HL-60/S4 (cell line): ENCODE data around the gene CCDC91.

ENCODE experiments used
- in situ Hi-C: fragments of 300-500 bp; cut with MboI; formaldehyde crosslinking; loops from 2 replicates; pipeline ENCODE4 v1.14.3; 2022; ENCODE audit warnings: low sequenced_read_pairs

CCDC91 gene

GRCh38 chr12:28512876-28513275, 322.6 kb downstream of the CCDC91 start:
- in situ Hi-C loops, result no loop called here

- in situ Hi-C loops, result no loop called here
These were observed 323.7 kb downstream of the CCDC91 start for GRCh38 chr12:28513983-28514382.

- in situ Hi-C loops, result no loop called here
These were observed 326.8 kb downstream of the CCDC91 start for GRCh38 chr12:28517101-28517500.

- in situ Hi-C loops, result no loop called here
These were observed 337.5 kb downstream of the CCDC91 start for GRCh38 chr12:28527631-28528249.

- in situ Hi-C loops, result no loop called here
These were observed 345.0 kb downstream of the CCDC91 start for GRCh38 chr12:28535216-28535615.

DNA sequence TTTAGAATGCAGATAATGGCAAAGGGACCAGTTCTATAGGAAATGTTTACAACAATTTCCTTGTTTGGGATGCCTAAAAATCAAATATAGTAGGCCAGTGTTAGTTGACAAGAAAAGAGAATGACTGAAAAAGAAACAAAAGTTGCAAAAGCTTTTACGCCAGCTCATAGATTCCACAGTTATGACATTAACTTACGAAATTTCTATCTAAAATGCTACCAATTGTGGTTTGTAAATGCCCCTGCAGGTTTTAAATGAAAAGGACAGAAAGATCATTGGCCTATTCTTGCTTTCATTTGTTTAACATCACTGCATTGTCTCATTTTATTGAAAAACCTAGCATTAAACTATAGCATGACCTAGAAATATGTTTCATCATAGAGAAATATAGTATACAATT, 345.8 kb downstream of the CCDC91 start:
- in situ Hi-C loops, result no loop called here

DNA sequence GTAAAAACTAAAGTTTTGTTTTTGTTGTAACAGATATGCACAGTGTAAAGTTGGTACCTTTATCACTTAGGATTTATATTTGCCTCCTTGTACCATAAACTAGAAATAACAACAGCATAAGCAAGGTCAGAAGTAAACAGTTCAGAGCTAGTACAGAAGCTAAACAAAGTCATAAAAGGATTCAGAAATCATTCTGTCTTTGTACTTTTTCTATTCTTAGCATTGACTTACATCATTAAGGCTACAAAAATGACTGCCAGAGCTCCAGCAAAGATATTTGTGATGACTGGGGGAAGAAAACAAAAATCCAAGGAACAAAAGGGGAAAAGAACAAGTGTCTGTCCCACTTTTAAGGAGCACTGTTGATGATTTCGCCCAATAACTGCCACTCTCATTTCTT, 347.2 kb downstream of the CCDC91 start:
- in situ Hi-C loops, result no loop called here

- in situ Hi-C loops, result no loop called here
These were observed 349.6 kb downstream of the CCDC91 start for GRCh38 chr12:28539691-28540323.

DNA sequence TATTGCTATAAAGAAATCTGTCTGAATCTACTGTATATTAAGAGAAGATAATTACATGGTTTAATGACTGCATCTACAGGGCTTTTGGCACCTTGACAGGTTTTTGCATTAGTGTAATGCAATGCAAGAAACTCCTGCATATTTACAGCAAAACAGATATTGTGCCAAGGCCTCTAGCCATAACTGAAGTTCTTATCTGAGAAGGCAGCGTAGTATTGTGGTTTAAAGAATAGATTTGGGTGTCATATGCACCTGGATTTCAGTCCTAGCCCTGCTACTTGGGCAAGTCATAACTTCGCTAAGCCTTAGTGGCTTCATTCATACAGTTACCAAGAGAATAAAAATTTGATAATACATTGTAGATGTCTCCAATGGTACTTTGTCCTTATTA, 350.1 kb downstream of the CCDC91 start:
- in situ Hi-C loops, result no loop called here

DNA sequence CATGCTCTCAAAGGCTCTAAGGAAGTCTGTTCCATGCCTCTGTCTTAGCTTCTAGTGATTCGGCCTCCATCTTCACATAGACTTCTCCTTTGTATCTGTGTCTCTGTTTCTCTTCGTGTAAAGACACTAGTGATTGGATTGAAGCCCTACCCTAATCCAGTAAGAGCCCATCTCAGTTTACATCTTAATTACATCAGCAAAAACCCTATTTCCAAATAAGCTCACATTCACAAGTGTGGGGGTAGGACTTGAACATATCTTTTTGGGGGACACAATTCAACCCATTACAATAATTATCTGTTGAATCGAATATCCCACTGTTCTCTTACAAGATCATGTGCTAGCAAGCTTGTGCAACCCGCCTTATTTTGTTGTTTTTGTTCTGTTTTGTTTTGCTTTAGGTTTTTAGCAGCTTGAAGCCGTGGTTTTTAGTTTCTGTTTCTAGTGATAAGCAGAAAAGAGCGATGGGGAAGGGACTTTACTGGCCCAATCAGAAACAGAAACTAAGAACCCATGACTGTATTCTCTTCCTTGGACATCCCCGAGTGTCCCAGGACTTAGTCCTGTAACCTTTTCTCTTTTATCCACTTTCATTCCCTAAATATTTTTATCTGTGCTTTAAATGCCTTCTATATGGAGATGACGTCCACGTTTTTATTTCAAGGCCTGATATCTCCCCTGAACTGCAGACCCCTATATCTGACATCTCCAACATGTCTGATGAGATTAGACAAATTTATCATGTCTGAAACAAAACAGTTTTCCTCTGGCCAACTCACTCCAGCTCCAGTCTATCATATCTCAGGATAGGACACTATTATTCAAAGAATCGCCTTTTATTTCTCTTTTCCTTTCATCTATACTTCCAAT, 353.0 kb downstream of the CCDC91 start:
- in situ Hi-C loops, result no loop called here

DNA sequence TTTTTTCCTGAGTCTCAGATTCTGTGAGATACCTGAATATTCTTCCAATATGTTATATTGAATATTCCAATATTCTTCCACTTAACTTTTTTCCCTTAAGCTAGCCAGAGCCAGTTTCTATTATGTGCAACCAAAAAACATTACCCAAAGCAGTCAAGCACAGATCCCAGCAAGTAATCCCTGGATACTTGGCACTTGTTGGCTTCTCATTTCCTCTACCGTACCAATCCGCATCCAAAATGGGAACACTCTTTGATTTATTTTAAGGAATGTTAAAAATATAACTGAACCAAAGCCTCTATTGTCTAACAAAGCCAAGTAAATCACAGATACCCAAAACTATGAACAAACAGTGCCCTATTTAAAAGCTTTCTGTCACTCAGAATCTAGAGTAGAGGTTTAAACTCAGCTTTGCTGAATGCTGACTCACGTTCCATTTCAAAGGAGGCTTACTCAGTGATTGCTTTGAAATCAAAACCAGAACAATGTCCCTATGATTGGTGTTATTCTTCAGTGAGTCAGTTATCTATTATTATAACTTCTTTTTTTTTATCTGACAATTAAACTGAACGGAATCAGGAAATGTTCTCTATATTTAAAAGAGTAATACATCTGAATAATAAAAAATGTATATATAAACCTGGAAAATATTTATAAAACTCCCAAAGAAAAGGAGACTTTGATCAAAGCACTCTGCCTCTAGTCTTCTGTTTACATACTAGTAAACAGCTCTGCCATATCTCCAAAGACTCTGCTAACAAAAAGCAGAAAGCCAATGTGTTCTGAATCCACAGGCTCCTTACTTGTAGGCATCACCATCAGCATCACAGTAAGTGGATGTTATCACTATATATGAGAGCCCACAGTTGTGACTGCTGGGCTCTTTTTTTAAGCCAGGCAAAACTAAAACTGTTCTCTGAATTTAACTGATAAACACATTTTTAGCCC, 360.8 kb downstream of the CCDC91 start:
- in situ Hi-C loops, result no loop called here

DNA sequence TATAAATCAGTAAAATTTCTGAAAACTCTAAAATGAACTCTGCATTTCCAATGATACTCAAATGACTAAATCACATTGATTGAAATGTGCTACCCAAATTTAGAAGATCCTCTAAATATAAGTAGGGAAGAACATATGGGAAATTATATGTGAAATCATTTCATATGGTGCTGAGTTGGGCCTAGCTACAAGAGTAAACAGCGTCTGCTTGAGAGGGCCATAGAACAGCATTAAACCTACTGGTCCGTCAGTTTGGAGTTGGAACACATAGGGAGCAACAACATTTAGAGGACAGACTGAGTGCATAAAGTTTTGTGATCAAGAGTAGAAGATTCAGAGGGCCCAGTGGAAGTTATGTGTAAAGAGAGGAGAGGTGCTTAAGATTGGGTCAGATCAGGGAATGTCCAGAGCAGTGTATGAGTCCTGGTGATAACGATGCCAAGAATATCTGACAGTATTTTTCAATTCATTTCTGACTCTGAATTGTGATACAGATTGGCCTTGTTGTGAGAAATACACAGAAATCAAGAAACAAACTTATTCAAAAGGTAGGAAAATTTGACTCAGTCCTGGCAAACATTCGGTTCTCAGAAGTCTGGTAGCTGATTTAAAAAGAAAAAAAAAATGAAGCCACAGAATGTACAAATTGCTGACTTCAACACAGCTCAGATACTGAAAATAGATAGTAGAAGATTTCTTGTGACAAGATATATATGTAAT, 362.2 kb downstream of the CCDC91 start:
- in situ Hi-C loops, result no loop called here

- in situ Hi-C loops, result no loop called here
These were observed 365.5 kb downstream of the CCDC91 start for GRCh38 chr12:28555748-28556147.

DNA sequence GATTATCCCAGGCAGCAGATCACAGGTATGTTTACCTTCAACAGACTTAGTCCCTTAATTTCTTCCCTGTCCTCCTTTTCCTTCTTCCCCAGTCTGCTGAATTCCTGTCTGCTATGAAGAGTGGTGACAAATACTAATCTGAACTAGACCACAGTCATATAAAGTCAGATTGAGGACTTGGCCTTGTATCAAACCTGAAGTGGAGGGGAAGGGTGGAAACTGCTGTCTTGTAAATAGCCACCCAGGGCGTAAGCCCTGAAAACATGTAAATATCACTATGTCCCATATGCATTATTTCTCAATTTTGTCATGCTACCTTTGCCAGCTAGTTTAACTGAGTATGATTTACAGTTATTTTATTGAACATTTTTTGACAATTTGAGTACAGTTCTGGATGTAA, 368.0 kb downstream of the CCDC91 start:
- in situ Hi-C loops, result no loop called here

DNA sequence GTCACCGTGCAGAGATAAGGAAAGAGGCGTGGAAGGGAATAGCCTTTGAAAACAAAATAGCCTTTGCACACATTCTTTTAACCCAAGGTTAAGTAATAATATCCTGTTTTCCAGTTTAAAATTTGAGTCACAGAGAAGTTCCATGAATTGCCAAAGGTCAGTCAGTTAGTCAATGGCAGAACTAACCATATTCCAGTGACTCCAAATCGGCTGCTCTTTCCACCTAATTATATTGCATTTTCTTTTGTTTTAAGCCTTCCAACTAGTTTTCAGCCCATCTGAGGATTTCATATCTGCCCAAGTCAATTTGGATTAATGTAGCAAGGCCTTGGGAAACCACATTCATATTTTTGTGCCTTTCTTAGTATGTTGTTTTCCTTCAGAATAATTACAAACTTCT, 373.0 kb downstream of the CCDC91 start:
- in situ Hi-C loops, result no loop called here

DNA sequence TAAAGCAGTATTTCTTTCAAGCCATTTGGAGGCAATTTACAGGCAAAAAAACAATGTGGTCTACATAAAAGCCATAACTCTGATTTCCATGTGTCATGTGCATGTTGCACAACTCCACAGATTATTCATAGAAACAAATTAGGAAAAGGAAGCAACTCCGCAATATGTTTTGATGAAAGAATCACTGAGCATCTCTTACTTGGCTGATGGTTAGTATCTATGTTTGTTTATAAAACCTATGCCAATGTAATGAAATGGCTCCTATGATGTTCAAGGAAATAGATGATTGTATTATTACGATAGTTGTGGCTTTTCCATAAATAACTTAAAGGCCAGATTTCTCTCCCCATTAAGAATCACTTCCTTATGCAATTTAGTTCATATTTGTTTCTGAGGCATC, 373.7 kb downstream of the CCDC91 start:
- in situ Hi-C loops, result no loop called here

- in situ Hi-C loops, result no loop called here
These were observed 377.9 kb downstream of the CCDC91 start for GRCh38 chr12:28568118-28568517.

- in situ Hi-C loops, result no loop called here
These were observed 378.4 kb downstream of the CCDC91 start for GRCh38 chr12:28568704-28569103.

DNA sequence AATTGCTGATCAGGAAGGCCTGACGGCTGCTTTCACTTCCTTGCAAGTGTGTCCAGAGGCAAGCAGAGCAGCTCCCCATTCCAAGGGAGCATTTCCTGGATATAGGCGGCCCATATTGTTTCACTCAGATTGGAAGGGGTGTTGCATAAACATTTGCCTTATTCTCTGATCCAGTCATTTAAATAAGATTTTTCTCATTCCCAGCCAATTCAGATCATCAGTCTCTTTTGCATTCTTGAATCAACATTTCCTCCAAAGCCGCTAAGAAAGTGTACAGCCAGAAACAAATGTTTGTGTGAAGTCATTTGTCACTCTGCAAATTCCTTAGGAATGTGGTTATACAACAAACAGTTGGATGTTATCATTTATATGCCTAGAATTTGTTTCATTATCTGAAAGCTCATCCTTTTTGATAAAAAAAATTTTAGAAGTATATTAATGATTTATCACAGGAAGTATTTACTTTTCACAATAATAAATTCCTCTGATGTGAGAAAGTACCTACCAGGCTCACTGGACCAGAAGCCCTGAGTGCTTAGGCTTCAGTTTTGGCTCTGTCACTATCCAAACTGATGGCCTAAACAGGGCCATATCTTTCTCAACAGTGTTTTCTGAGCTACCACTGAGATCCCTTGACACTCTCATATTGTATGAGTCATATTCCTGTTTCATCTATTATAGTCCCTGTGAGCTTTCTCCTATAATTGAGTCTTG, 379.6 kb downstream of the CCDC91 start:
- in situ Hi-C loops, result no loop called here

GRCh38 chr12:28570811-28571210, 380.6 kb downstream of the CCDC91 start:
- in situ Hi-C loops, result no loop called here
